ENCODE data around the gene LNX2. TPM values are rescaled to one million over a fixed set of nuclear protein-coding genes. Genes with fewer than 3 reads are reported as not detected.

Gene LNX2
- total RNA-seq, 2 experiments from 2014 or later = 8.0 to 8.3 TPM

DNA sequence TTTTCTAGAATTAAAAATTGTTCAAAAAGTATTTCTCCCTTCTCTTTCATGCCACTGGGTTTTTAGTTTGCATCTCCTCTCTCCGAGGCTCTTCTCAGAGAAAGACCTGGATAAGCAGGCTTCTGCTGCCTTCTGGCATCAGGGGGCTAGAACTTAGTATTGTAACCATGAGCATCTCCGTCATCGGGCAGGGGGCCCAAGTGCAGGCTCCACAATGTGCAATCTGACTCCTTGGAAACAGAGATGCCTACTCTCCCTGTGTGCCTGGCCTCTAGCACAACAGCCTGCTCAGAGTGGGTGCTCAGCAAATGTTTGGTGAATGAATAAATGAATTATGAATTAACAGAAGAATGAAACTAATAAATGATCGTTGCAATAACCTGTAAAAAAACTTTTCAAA is 124.3 kb downstream of the LNX2 start:
- POLR2A ChIA-PET = no interaction called here
- H3K27me3 Mint-ChIP-seq = peaks cover 5% of the 10 kb centered on the region
- ATAC-seq (ENCODE audit: low read depth) (no peak), DNase-seq (no peak)
- no peaks in the 10 kb centered on the region for H3K9me3 Mint-ChIP-seq
- H3K27ac Mint-ChIP-seq = no peak overlapping the region
- H3K4me3 Mint-ChIP-seq = no peak overlapping the region
- no peaks in the 10 kb centered on the region for H3K4me1 Mint-ChIP-seq
- no peaks in the 10 kb centered on the region for H3K36me3 Mint-ChIP-seq

Other genes with a start within 250 kb of the LNX2 start
- gene GTF3A, start 195.9 kb downstream of the LNX2 start, total RNA-seq = 100 to 1,000 TPM; 159 to 173 TPM
- 10 to 100 TPM; 51.5 to 60.4 TPM for gene MTIF3, start 170.0 kb downstream of the LNX2 start, total RNA-seq
- gene POLR1D, start 1.4 kb upstream of the LNX2 start, total RNA-seq = 100 to 1,000 TPM; 139 to 140 TPM
- gene GSX1, start 172.0 kb upstream of the LNX2 start, total RNA-seq = not detected